Measurements from ENCODE around the gene PARD3B.

Gene PARD3B

DNA sequence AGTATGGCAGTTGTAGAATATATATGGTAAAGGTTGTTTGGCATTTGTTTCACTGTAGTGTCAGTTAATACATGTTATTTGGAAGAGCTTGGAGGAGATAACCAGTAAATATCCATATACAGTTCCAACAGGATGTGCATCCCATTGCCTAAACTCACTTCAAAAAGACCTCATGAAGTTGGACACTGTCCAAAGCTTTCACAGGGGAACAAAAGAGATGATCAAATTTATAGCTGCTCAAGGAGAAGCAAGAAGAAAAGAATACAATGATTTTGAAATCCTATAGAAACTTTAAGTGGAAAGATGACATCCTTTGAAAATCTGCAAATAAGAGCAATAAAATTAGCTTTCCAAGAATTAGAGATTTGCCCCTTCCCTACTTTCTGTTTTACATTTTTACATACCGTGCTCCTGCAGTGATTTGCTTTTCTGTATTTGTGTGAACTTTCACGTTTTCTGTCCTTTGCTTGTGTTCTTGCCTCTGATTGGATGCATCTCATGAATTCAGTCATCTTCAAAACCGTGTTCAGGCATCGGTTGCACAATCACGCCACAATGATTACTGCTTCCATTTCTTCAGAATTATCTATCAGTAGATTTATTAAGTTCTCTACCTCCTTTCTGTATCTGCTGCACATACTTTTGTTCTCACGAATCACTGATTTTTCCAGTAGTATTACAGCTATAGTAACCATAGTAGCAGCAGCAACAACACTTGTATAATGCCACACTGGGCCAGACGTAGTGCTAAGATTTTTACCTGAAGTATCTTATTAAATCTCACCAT, 83.8 kb downstream of the PARD3B start:
- no peaks in the 10 kb centered on the region for H3K4me1 ChIP-seq (ENCODE audit: control insufficient read depth in 1 of 2, insufficient read depth in 1 of 2, low read depth in 1 of 2, low read length in 1 of 2)
- no peak overlapping the region for H3K27ac ChIP-seq
- no peaks in the 10 kb centered on the region for H3K9me3 ChIP-seq
- H3K27me3 ChIP-seq, result no peaks in the 10 kb centered on the region
- H3K36me3 ChIP-seq, result no peaks in the 10 kb centered on the region
- TF ChIP-seq, protein P1, sequence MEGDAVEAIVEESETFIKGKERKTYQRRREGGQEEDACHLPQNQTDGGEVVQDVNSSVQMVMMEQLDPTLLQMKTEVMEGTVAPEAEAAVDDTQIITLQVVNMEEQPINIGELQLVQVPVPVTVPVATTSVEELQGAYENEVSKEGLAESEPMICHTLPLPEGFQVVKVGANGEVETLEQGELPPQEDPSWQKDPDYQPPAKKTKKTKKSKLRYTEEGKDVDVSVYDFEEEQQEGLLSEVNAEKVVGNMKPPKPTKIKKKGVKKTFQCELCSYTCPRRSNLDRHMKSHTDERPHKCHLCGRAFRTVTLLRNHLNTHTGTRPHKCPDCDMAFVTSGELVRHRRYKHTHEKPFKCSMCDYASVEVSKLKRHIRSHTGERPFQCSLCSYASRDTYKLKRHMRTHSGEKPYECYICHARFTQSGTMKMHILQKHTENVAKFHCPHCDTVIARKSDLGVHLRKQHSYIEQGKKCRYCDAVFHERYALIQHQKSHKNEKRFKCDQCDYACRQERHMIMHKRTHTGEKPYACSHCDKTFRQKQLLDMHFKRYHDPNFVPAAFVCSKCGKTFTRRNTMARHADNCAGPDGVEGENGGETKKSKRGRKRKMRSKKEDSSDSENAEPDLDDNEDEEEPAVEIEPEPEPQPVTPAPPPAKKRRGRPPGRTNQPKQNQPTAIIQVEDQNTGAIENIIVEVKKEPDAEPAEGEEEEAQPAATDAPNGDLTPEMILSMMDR (IDR thresholded peaks at IDR 0.05), result no peak
- no peak overlapping the region for H3K4me3 ChIP-seq (ENCODE audit: low read depth in 1 of 2, low read length in 1 of 2)

DNA sequence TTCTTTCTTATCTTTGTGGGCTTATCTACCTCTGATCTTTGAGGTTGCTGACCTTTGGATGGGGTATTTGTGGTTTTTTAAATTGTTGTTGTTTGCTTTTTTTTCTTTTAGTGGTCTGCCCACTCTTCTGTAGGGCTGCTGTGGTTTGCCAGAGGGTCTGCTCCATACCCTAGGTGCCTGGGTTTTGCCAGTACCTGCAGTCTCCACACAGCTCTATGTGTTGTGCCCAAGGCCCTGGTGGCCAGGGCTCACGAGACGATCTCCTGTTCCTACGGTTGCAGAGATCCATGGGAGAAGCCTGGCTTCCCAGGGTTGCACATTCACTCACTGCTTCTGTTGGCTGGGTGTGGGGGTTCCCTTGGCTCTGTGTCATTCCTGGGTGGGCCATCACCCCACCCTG, 87.1 kb downstream of the PARD3B start:
- no peaks in the 10 kb centered on the region for H3K36me3 ChIP-seq
- no peak overlapping the region for H3K27ac ChIP-seq
- H3K9me3 ChIP-seq, result no peaks in the 10 kb centered on the region
- TF ChIP-seq, protein P1 (IDR thresholded peaks at IDR 0.05), result no peak
- no peaks in the 10 kb centered on the region for H3K27me3 ChIP-seq
- no peaks in the 10 kb centered on the region for H3K4me1 ChIP-seq (ENCODE audit: control insufficient read depth in 1 of 2, insufficient read depth in 1 of 2, low read depth in 1 of 2, low read length in 1 of 2)
- no peak overlapping the region for H3K4me3 ChIP-seq (ENCODE audit: low read depth in 1 of 2, low read length in 1 of 2)

DNA sequence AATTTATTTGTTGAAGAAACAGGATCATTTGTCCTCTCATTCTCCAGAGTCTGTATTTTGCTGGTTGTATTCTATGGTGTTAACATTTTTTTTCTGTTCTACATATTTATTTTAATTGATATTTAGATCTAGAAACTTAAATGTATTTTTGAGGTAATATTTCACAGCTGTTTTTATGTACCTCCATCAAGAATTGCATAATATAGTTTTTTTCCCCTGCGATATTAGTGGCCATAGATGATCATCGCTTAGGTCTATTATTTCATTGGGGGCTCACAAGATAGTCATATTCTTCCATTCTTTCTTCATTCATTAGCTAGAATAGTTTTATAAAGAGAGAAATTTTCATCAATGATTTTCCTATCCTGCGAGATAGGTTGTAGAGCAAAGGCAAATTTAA, 89.3 kb downstream of the PARD3B start:
- Histone ChIP-seq H3K4me3 (ENCODE audit: low read depth in 1 of 2, low read length in 1 of 2) (no peak overlapping the region), H3K27me3 (no peaks in the 10 kb centered on the region), H3K27ac (no peak overlapping the region), H3K36me3 (no peaks in the 10 kb centered on the region), H3K4me1 (ENCODE audit: control insufficient read depth in 1 of 2, insufficient read depth in 1 of 2, low read depth in 1 of 2, low read length in 1 of 2) (no peaks in the 10 kb centered on the region), H3K9me3 (no peaks in the 10 kb centered on the region)
- TF ChIP-seq, protein P1 (IDR thresholded peaks at IDR 0.05), result no peak

DNA sequence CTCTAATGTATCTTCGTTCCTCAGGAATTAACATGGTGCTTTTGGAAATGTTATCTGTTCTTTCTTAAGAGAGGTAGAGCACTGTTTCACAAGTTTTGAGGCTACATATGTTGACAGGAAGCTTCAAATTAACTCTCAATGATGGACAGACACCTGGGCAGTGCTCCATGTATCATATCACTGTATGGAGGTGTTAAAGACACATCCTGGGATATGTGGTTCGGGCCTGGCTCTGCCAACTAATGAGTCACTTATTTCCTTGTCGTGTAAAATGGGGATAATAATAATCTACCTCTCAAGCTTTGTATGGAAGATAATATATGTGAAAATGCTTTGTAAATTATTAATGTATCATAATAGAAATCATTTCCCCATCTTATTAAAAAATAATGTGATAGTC, 90.2 kb downstream of the PARD3B start:
- Histone ChIP-seq H3K27ac (no peak overlapping the region), H3K9me3 (no peaks in the 10 kb centered on the region), H3K4me1 (ENCODE audit: control insufficient read depth in 1 of 2, insufficient read depth in 1 of 2, low read depth in 1 of 2, low read length in 1 of 2) (no peaks in the 10 kb centered on the region), H3K36me3 (no peaks in the 10 kb centered on the region), H3K27me3 (no peaks in the 10 kb centered on the region), H3K4me3 (ENCODE audit: low read depth in 1 of 2, low read length in 1 of 2) (no peak overlapping the region)
- TF ChIP-seq, protein P1 (IDR thresholded peaks at IDR 0.05), result no peak

DNA sequence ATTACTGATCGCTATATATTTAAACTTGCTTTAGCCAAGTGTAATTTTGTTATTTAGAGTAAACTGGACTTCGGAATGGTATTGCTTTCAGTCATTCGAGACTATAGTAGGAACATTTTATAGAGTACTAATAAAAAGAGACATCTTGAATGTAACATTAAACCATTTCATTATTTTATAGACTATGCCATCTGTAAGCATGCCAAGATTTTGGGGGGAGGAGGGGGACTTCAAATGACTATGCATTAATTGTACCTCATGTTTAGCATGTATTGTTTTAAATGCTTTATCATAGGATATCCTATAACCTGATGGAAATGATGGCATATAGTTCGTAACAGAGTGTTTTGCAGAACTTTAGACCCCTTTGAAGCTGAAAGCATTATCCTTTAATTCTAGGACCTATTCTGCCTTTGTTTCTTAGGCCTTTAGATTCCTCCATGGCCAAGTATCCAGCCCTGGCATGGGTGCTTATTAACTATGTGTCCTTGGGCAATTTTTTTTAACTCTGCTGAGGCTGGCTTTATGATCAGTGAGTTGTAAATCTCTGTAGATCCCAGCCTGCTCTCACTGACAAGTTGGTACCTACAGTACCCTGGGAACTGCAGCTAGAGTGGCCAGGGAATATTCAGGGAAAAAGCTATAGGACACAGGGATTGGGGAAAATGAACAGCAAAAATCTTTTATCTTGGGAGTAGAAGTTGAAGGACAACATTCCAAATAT, 93.4 kb downstream of the PARD3B start:
- H3K4me1 ChIP-seq (ENCODE audit: control insufficient read depth in 1 of 2, insufficient read depth in 1 of 2, low read depth in 1 of 2, low read length in 1 of 2), result no peaks in the 10 kb centered on the region
- H3K4me3 ChIP-seq (ENCODE audit: low read depth in 1 of 2, low read length in 1 of 2), result no peak overlapping the region
- H3K9me3 ChIP-seq, result no peaks in the 10 kb centered on the region
- H3K27ac ChIP-seq, result no peak overlapping the region
- no peaks in the 10 kb centered on the region for H3K36me3 ChIP-seq
- TF ChIP-seq, protein P1 (IDR thresholded peaks at IDR 0.05), result no peak
- H3K27me3 ChIP-seq, result no peaks in the 10 kb centered on the region
